Measurements from ENCODE around the gene CFAP45. TPM values are rescaled to one million over a fixed set of nuclear protein-coding genes. Genes with fewer than 3 reads are reported as not detected.

Gene CFAP45
- polyA plus RNA-seq, 2 donors, result 0.44 to 0.61 TPM

- Histone ChIP-seq H3K4me1 (ENCODE audit: control insufficient read depth in 2 of 2, insufficient read depth in 2 of 2, low read length in 1 of 2) (peaks cover 3% of the 10 kb centered on the region in 2 donors), H3K27me3 (ENCODE audit: control insufficient read depth in 1 of 2, insufficient read depth in 2 of 2, low read length in 2 of 2) (no peaks in the 10 kb centered on the region), H3K36me3 (ENCODE audit: control insufficient read depth in 2 of 2, insufficient read depth in 2 of 2, low read length in 1 of 2) (no peaks in the 10 kb centered on the region), H3K4me3 (ENCODE audit: low read depth in 1 of 2, low read length in 2 of 2) (no peak overlapping the region), H3K27ac (ENCODE audit: low read depth in 2 of 2, low read length in 1 of 2) (no peak overlapping the region), H3K9me3 (ENCODE audit: control insufficient read depth in 2 of 2, insufficient read depth in 1 of 2, low read depth in 1 of 2, low read length in 1 of 2) (no peaks in the 10 kb centered on the region)
- 72 to 84% methylated on average over 6 of the region's 6 CpGs for WGBS, 2 donors
These were observed 4.0 kb downstream of the CFAP45 start for GRCh38 chr1:159895836-159896545.

GRCh38 chr1:159895286-159895685 lies 4.7 kb downstream of the CFAP45 start:
- H3K4me3 ChIP-seq (ENCODE audit: low read depth in 1 of 2, low read length in 2 of 2), result no peak overlapping the region
- H3K4me1 ChIP-seq (ENCODE audit: control insufficient read depth in 2 of 2, insufficient read depth in 2 of 2, low read length in 1 of 2), result peaks cover 0 to 3% of the 10 kb centered on the region in 2 donors
- H3K9me3 ChIP-seq (ENCODE audit: control insufficient read depth in 2 of 2, insufficient read depth in 1 of 2, low read depth in 1 of 2, low read length in 1 of 2), result no peaks in the 10 kb centered on the region
- no peak overlapping the region for H3K27ac ChIP-seq (ENCODE audit: low read depth in 2 of 2, low read length in 1 of 2)
- no peaks in the 10 kb centered on the region for H3K27me3 ChIP-seq (ENCODE audit: control insufficient read depth in 1 of 2, insufficient read depth in 2 of 2, low read length in 2 of 2)
- H3K36me3 ChIP-seq (ENCODE audit: control insufficient read depth in 2 of 2, insufficient read depth in 2 of 2, low read length in 1 of 2), result no peaks in the 10 kb centered on the region
- 77 to 82% methylated on average over 3 of the region's 3 CpGs for WGBS, 2 donors

- Histone ChIP-seq H3K27me3 (ENCODE audit: control insufficient read depth in 1 of 2, insufficient read depth in 2 of 2, low read length in 2 of 2) (no peaks in the 10 kb centered on the region), H3K36me3 (ENCODE audit: control insufficient read depth in 2 of 2, insufficient read depth in 2 of 2, low read length in 1 of 2) (no peaks in the 10 kb centered on the region), H3K27ac (ENCODE audit: low read depth in 2 of 2, low read length in 1 of 2) (no peak overlapping the region), H3K9me3 (ENCODE audit: control insufficient read depth in 2 of 2, insufficient read depth in 1 of 2, low read depth in 1 of 2, low read length in 1 of 2) (no peaks in the 10 kb centered on the region), H3K4me3 (ENCODE audit: low read depth in 1 of 2, low read length in 2 of 2) (no peak overlapping the region), H3K4me1 (ENCODE audit: control insufficient read depth in 2 of 2, insufficient read depth in 2 of 2, low read length in 1 of 2) (peaks cover 3 to 6% of the 10 kb centered on the region in 2 donors)
- WGBS, 2 donors, result 51 to 68% methylated on average over 5 of the region's 5 CpGs
These were observed 7.0 kb downstream of the CFAP45 start for GRCh38 chr1:159892944-159893343.

DNA sequence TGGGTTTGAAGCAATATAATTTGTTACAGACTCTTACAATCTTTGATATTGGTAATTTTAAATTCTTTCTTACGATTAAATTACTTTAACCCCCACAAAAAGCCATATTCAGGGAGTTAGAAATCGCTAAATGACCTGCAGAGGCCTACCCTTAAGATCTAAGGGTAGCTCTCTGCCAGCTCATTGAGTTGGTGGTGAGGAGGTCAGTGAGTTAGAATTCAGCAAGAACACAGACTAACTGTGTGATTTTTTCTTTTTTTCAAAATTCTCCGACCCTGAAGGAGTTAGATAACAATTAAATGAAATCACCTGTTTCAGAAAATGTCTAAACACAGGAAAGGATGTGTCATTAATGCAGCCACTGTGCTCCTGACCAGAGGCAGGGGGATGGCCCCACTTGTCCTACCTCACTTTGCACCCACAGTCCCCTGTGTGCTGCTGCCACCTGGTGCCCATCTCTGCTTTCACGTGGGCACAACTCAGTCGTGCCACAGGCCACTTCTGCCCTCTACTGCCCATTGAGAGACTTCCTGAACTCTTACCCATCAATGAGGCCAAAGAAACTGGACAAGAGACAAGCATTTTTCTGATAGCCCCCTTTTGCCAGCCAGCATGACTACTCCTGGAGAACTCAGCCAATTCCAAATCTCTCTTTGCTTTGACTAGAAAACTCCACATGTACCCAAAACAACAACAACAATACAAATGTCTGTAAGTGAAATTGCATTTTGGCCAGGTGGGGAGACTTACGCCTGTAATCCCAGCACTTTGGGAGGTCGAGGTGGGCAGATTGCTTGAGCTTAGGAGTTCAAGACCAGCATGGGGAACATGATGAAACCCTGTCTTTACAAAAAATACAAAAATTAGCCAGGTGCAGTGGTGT lies 8.4 kb downstream of the CFAP45 start:
- Histone ChIP-seq H3K4me3 (ENCODE audit: low read depth in 1 of 2, low read length in 2 of 2) (no peak overlapping the region), H3K9me3 (ENCODE audit: control insufficient read depth in 2 of 2, insufficient read depth in 1 of 2, low read depth in 1 of 2, low read length in 1 of 2) (no peaks in the 10 kb centered on the region), H3K27me3 (ENCODE audit: control insufficient read depth in 1 of 2, insufficient read depth in 2 of 2, low read length in 2 of 2) (no peaks in the 10 kb centered on the region), H3K4me1 (ENCODE audit: control insufficient read depth in 2 of 2, insufficient read depth in 2 of 2, low read length in 1 of 2) (peaks cover 3 to 6% of the 10 kb centered on the region in 2 donors), H3K27ac (ENCODE audit: low read depth in 2 of 2, low read length in 1 of 2) (no peak overlapping the region), H3K36me3 (ENCODE audit: control insufficient read depth in 2 of 2, insufficient read depth in 2 of 2, low read length in 1 of 2) (no peaks in the 10 kb centered on the region)
- 43 to 48% methylated on average over 7 of the region's 7 CpGs for WGBS, 2 donors

- Histone ChIP-seq H3K27ac (ENCODE audit: low read depth in 2 of 2, low read length in 1 of 2) (no peak overlapping the region), H3K4me1 (ENCODE audit: control insufficient read depth in 2 of 2, insufficient read depth in 2 of 2, low read length in 1 of 2) (peaks cover 0 to 6% of the 10 kb centered on the region in 2 donors), H3K27me3 (ENCODE audit: control insufficient read depth in 1 of 2, insufficient read depth in 2 of 2, low read length in 2 of 2) (no peaks in the 10 kb centered on the region), H3K36me3 (ENCODE audit: control insufficient read depth in 2 of 2, insufficient read depth in 2 of 2, low read length in 1 of 2) (no peaks in the 10 kb centered on the region), H3K9me3 (ENCODE audit: control insufficient read depth in 2 of 2, insufficient read depth in 1 of 2, low read depth in 1 of 2, low read length in 1 of 2) (no peaks in the 10 kb centered on the region), H3K4me3 (ENCODE audit: low read depth in 1 of 2, low read length in 2 of 2) (no peak overlapping the region)
- 83 to 86% methylated on average over 8 of the region's 8 CpGs for WGBS, 2 donors
These were observed 9.6 kb downstream of the CFAP45 start for GRCh38 chr1:159890390-159890789.

DNA sequence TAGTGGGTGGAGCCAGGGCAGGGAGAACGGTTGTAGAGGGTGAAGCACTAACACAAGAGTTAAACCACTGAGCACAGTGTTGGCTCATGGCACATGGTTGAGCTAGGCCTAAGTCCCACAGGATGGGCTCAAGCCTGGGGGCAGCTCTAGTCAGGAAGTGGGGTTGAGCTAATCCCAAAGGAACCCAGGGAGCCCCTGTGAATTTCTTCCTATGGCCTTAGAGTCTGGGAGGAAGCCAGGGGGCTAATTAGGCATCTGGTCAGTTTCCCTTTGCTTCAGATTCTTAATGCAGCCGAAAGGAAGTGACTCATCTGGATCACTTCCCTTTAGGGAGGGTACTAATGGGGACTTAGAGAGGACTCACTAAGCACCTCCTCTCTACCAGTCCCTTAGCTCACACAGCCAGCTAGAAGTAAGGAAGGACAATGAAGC lies 10.1 kb downstream of the CFAP45 start:
- Histone ChIP-seq H3K4me3 (ENCODE audit: low read depth in 1 of 2, low read length in 2 of 2) (no peak overlapping the region), H3K27me3 (ENCODE audit: control insufficient read depth in 1 of 2, insufficient read depth in 2 of 2, low read length in 2 of 2) (no peaks in the 10 kb centered on the region), H3K27ac (ENCODE audit: low read depth in 2 of 2, low read length in 1 of 2) (peak overlapping the region; percentile 16 to 73), H3K4me1 (ENCODE audit: control insufficient read depth in 2 of 2, insufficient read depth in 2 of 2, low read length in 1 of 2) (peaks cover 0 to 6% of the 10 kb centered on the region in 2 donors), H3K9me3 (ENCODE audit: control insufficient read depth in 2 of 2, insufficient read depth in 1 of 2, low read depth in 1 of 2, low read length in 1 of 2) (no peaks in the 10 kb centered on the region), H3K36me3 (ENCODE audit: control insufficient read depth in 2 of 2, insufficient read depth in 2 of 2, low read length in 1 of 2) (no peaks in the 10 kb centered on the region)
- WGBS, 2 donors, result 15 to 24% methylated on average over 2 of the region's 2 CpGs

DNA sequence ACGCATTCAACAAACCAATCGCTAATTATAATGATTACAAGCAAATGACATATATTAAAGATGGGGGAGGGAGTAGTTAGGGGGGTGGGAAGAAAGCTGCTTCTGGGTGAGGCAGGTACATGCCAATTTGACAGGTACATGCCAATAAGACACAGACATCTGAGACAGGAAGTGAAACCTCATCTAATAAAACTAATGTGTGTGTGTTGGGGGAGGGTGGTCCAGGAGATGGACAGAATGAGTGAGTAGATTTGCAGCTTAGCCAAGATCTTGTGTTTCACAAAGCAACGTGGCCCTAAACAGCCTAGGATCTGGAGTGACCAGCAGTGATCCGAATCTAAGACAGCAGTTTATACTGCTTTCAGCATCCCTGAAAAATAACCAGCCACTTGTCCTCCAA lies 10.8 kb downstream of the CFAP45 start:
- Histone ChIP-seq H3K36me3 (ENCODE audit: control insufficient read depth in 2 of 2, insufficient read depth in 2 of 2, low read length in 1 of 2) (no peaks in the 10 kb centered on the region), H3K9me3 (ENCODE audit: control insufficient read depth in 2 of 2, insufficient read depth in 1 of 2, low read depth in 1 of 2, low read length in 1 of 2) (no peaks in the 10 kb centered on the region), H3K27ac (ENCODE audit: low read depth in 2 of 2, low read length in 1 of 2) (peak overlapping the region in 1 of 2 donors; percentile 73), H3K4me1 (ENCODE audit: control insufficient read depth in 2 of 2, insufficient read depth in 2 of 2, low read length in 1 of 2) (peaks cover 0 to 6% of the 10 kb centered on the region in 2 donors), H3K4me3 (ENCODE audit: low read depth in 1 of 2, low read length in 2 of 2) (no peak overlapping the region), H3K27me3 (ENCODE audit: control insufficient read depth in 1 of 2, insufficient read depth in 2 of 2, low read length in 2 of 2) (no peaks in the 10 kb centered on the region)
- 91 to 94% methylated on average over 4 of the region's 4 CpGs for WGBS, 2 donors

DNA sequence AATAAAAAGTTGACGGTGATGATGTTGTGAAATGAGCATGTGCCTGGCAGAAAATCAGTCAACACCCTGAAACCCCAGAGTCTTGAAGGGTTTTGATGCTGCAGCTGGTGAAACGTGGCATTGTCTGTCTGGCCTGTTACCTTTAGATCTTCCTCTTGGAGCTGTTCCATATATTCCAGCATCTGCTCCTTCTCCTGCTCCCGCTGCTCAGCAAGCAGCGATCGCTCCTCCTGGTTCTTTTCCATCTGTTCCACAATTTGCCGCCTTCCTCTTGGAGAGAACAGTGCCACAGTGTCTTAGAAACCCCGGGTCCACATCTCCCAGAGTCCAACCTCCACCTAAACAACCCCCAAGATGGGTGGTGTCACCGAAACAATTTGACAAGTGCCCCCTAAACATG lies 15.7 kb downstream of the CFAP45 start:
- 81 to 82% methylated on average over 8 of the region's 8 CpGs for WGBS, 2 donors
- H3K36me3 ChIP-seq (ENCODE audit: control insufficient read depth in 2 of 2, insufficient read depth in 2 of 2, low read length in 1 of 2), result no peaks in the 10 kb centered on the region
- H3K27ac ChIP-seq (ENCODE audit: low read depth in 2 of 2, low read length in 1 of 2), result no peak overlapping the region
- H3K9me3 ChIP-seq (ENCODE audit: control insufficient read depth in 2 of 2, insufficient read depth in 1 of 2, low read depth in 1 of 2, low read length in 1 of 2), result no peaks in the 10 kb centered on the region
- peaks cover 0 to 6% of the 10 kb centered on the region in 2 donors for H3K4me1 ChIP-seq (ENCODE audit: control insufficient read depth in 2 of 2, insufficient read depth in 2 of 2, low read length in 1 of 2)
- no peaks in the 10 kb centered on the region for H3K27me3 ChIP-seq (ENCODE audit: control insufficient read depth in 1 of 2, insufficient read depth in 2 of 2, low read length in 2 of 2)
- no peak overlapping the region for H3K4me3 ChIP-seq (ENCODE audit: low read depth in 1 of 2, low read length in 2 of 2)

DNA sequence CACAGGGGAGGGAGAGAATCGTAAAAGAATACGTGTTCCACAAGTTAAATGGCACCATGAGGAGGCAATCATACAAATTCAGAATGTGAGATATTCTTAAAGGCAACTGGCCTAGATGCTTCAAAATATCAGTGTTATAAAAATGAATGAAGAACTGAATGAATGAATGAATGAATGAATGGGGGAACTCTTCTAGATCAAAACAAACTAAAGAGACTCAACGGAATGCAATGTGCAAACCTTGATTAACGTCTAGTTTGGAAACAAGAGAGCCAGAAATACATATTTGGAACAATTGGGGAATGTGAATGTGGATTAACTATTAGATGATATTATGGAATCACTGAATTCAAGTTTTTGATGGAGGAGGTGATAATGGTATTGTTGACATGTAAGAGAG lies 16.8 kb downstream of the CFAP45 start:
- 73 to 79% methylated on average over 4 of the region's 4 CpGs for WGBS, 2 donors
- H3K27ac ChIP-seq (ENCODE audit: low read depth in 2 of 2, low read length in 1 of 2), result no peak overlapping the region
- H3K4me1 ChIP-seq (ENCODE audit: control insufficient read depth in 2 of 2, insufficient read depth in 2 of 2, low read length in 1 of 2), result peaks cover 0 to 6% of the 10 kb centered on the region in 2 donors
- H3K36me3 ChIP-seq (ENCODE audit: control insufficient read depth in 2 of 2, insufficient read depth in 2 of 2, low read length in 1 of 2), result no peaks in the 10 kb centered on the region
- H3K9me3 ChIP-seq (ENCODE audit: control insufficient read depth in 2 of 2, insufficient read depth in 1 of 2, low read depth in 1 of 2, low read length in 1 of 2), result no peaks in the 10 kb centered on the region
- H3K27me3 ChIP-seq (ENCODE audit: control insufficient read depth in 1 of 2, insufficient read depth in 2 of 2, low read length in 2 of 2), result no peaks in the 10 kb centered on the region
- no peak overlapping the region for H3K4me3 ChIP-seq (ENCODE audit: low read depth in 1 of 2, low read length in 2 of 2)
